ENCODE data around the gene SEMA5B.

SEMA5B gene

DNA sequence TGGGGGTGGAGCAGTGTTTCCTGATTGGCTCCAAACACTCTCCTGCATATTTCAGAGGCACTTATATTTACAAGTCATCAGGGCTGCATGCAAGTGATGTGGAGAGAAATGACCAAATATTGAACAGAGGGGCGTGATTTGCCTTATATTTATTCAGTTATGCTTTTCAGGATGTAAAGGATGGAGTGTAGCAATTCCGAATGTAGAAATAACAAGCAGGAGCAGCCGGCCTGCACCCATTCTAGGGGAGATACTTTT is 19.4 kb upstream of the SEMA5B start:
- TF ChIP-seq, protein P1, sequence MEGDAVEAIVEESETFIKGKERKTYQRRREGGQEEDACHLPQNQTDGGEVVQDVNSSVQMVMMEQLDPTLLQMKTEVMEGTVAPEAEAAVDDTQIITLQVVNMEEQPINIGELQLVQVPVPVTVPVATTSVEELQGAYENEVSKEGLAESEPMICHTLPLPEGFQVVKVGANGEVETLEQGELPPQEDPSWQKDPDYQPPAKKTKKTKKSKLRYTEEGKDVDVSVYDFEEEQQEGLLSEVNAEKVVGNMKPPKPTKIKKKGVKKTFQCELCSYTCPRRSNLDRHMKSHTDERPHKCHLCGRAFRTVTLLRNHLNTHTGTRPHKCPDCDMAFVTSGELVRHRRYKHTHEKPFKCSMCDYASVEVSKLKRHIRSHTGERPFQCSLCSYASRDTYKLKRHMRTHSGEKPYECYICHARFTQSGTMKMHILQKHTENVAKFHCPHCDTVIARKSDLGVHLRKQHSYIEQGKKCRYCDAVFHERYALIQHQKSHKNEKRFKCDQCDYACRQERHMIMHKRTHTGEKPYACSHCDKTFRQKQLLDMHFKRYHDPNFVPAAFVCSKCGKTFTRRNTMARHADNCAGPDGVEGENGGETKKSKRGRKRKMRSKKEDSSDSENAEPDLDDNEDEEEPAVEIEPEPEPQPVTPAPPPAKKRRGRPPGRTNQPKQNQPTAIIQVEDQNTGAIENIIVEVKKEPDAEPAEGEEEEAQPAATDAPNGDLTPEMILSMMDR (conservative IDR thresholded peaks at IDR 0.05; ENCODE audit: control insufficient read depth, insufficient read depth, low read depth, low read length), result no peak
- no peak overlapping the region for H3K4me3 ChIP-seq (ENCODE audit: control insufficient read depth, low read depth, low read length)
- DNase-seq (ENCODE audit: low read depth), result no peak

DNA sequence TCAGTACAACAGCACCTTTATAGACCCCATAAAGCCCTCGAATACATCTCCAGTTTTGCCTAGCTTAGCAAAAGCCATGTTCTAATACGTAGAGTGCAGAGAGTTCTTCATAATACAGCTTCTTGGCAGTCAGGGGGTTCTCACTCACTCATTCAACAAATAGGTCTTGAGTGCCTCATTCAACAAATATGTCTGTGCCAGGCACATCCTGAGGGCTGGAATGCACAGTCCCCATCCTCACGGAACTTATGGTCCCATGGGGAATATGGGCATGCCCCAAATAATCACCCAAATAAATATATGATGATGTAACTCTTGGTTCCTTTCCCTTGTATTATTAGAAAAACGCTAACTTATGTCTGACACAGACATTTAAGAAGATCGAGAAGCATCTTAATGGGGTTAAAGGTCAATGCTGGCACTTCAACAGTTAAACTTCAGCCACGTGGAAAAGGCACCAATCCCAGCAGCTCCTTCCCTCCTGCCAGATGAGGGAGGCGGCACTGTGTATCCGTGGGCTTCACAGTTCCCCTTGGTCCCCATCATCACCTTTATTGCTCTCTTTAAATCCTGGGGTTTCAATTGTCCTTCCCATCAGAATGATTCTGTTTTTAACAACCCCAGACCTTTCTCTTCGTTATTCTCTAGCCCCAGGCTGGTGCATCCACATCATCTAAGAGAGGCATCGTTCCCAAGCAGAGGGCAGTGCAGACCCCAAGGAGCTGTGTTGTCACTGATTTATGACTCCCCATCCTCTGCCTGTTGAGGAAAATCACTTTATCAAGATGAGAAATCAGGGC is 18.9 kb upstream of the SEMA5B start:
- H3K4me3 ChIP-seq (ENCODE audit: control insufficient read depth, low read depth, low read length), result no peak overlapping the region
- DNase-seq (ENCODE audit: low read depth), result no peak
- TF ChIP-seq, protein P1 (conservative IDR thresholded peaks at IDR 0.05; ENCODE audit: control insufficient read depth, insufficient read depth, low read depth, low read length), result no peak

- TF ChIP-seq, protein P1 (conservative IDR thresholded peaks at IDR 0.05; ENCODE audit: control insufficient read depth, insufficient read depth, low read depth, low read length), result no peak
- no peak for DNase-seq (ENCODE audit: low read depth)
- H3K4me3 ChIP-seq (ENCODE audit: control insufficient read depth, low read depth, low read length), result no peak overlapping the region
Observed at GRCh38 chr3:123044981-123045763, 17.6 kb upstream of the SEMA5B start.

DNA sequence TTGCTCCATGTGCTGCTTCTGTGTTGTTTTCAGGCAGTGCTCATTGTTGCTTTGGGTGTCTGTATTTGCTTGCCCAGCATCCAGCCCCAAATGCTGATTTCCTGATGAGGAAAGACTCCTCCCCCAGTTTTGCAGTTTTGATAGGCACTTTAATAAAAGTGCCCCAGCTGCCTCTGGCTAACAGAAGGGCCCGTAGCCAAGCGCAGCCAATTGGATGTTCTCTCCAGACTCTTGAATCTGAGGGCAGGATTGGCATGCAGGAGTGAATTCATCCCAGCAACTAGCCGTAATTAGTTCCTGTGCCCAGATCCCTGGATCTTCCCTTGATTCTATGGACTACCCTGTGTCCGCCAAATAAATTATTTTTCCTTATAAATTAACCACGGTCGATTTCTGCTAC is 14.8 kb upstream of the SEMA5B start:
- TF ChIP-seq, protein P1 (conservative IDR thresholded peaks at IDR 0.05; ENCODE audit: control insufficient read depth, insufficient read depth, low read depth, low read length), result no peak
- no peak for DNase-seq (ENCODE audit: low read depth)
- H3K4me3 ChIP-seq (ENCODE audit: control insufficient read depth, low read depth, low read length), result no peak overlapping the region

DNA sequence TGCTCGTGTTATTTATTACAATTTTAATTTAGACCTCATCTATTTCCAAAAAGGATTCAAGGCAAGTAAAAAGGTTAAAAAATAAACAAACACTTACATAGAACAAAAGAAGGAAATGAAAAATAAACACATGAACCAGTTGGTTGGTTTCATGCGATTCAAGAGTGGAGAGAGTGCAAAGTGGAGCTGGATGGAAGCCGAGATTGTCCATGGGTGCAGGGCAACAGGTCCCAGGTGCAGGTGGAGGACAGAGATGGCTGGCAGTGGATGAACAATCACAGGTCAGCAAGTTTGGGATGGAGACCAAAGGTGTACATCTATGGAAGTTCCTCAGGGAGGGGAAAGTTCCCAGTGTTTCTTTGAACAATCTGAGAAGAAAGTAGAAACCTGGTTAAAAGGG is 11.6 kb upstream of the SEMA5B start:
- no peak overlapping the region for H3K4me3 ChIP-seq (ENCODE audit: control insufficient read depth, low read depth, low read length)
- no peak for DNase-seq (ENCODE audit: low read depth)
- TF ChIP-seq, protein P1 (conservative IDR thresholded peaks at IDR 0.05; ENCODE audit: control insufficient read depth, insufficient read depth, low read depth, low read length), result no peak

DNA sequence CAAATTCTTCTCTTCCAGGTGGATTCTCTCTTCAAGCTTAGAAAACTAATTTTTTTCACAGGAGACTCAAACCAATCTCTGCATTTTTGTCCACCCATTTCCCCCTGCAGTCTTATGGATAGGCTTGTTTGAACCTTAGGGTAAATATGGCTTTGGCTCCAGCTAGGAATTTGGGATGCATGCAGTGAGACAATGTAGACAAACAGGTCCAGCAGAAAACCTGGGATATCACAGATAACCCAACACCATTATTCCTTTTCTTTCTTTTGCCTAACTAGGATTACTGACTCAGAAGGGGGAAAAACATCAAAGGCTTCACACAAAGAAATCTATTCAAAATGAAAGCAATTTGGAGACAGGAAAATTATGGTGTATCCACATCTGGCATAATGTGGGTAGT is 11.2 kb upstream of the SEMA5B start:
- no peak overlapping the region for H3K4me3 ChIP-seq (ENCODE audit: control insufficient read depth, low read depth, low read length)
- DNase-seq (ENCODE audit: low read depth), result no peak
- TF ChIP-seq, protein P1 (conservative IDR thresholded peaks at IDR 0.05; ENCODE audit: control insufficient read depth, insufficient read depth, low read depth, low read length), result no peak

Measured in fibroblast of mammary gland (primary cell).